GM19099 (cell line): Measurements from ENCODE around the gene EPN2.
"Not testable (repeated sequence)": the region's sequence is repeated elsewhere in the genome, so short reads cannot be mapped to it uniquely, and the experiment has no call there.

ENCODE experiments used
- POLR2A ChIP-seq: IDR thresholded peaks from 3 replicates; pipeline ENCODE4 v1.6.1; 2011; ENCODE audit warnings: low read depth; ENCODE audit not compliant: insufficient read length; ENCODE audit errors: extremely low read depth

Gene EPN2

DNA sequence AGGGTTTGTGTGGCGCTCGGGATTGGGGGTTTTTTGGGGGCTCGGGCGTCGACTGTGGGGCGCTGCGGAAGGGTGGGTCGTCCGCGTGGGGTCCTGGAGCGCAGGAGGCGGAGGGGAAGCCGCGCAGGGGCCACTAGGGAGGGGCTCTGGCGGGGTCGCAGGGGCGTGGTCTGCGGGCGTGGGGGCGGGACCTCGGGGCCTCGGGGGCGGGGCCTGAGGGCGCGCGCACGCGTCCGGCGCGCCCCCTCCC lies at the start of gene EPN2:
Gene EPN2, plus strand, starts transcription at position 228 of the 250 bp plus-strand sequence. CDS start 45,754 bp downstream, outside the sequence.
- TF ChIP-seq POLR2A, result not testable (repeated sequence)

DNA sequence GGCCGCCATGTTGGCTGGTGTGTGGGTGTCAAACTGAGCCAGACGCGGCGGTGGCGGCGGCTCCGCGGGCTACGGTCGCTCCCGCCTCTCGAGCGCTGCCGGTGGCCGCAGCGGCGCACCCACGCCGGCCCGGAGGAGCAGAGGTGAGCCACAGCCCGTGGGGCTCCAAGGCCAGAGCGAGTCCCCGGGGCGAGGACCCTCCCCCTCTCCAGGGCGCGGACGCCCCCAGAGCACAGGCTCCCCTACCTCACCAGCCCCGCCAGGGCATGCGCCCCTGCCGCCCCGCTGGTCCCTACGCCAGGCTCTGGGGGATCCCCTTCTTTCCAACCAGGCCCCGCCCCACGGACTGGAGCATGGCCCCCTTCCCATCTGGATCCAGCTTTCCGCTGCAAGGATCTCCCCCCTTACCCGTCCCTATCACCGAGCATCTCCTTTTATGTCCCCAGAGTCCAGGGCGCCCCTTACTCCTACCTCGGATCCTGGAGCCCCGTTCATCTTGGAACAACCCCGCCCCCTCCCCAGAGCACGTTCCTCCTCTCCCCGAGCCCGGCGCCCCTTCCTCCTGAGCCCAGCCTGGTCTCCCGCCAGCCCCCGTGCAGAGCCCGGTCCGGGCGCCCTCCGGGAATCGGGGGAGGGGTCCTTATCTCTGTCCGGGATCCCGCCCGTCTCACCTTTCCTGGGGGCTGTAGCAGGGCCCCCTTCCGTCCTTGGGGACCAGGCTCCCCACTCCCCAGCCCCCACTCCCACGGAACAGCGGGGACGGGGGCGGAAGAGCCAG lies 412 bp downstream of the EPN2 start:
- peak; percentile 45 for TF ChIP-seq POLR2A

DNA sequence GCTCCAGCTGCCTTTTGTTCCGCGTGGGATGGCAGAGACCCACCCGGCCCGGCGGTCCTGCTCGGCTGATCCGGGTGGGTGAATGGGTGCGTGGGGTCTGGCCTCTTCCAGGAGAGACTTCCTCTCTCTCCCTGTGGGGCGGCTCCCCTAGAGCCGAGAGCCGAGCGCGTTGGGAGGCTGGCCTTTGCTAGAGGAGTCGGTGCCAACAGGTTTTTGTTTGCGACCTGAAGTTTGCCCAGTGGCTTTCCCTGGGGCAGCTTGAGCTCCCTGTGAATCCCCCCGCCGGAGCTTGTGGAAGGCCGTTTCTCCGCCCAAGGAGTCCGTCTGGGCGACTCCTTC lies 970 bp downstream of the EPN2 start:
- no peak for TF ChIP-seq POLR2A

DNA sequence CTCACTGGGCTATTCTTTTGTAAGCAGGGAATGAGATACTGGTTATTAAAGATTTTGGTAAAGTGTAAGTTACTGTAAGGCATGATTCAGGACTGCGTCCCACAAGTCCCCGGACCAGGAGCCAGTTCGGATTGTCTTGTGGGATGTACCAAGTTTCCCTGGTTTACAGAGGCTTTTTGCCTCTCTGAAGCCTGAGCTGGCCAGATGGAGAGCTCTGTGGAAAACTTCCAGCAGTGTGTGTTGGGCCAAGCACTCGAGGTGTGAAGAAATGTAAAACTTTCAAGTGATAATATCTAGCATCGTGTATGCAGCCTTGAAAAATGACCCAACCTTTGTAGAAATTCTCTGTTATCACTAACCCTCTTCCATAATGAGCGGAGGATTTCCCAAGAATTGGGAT lies 2.4 kb downstream of the EPN2 start:
- no peak for TF ChIP-seq POLR2A

DNA sequence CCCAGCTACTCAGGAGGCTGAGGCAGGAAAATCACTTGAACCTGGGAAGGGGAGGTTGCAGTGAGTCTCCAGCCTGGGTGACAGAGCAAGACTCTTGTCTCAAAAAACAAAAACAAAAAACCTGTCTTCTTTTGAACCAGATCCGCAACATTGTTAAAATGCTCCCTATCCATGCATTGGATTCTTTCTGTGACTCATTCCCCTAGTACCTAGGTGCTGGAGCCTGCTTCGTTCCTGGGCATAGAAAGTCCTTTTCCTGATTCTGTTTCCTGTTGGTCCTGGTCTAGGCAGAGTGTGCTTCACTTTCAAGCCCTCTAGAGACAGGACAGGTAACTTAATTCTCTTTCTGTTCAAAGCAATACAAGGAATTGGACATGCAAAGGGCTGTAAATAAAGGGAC lies 5.2 kb downstream of the EPN2 start:
- no peak for TF ChIP-seq POLR2A

DNA sequence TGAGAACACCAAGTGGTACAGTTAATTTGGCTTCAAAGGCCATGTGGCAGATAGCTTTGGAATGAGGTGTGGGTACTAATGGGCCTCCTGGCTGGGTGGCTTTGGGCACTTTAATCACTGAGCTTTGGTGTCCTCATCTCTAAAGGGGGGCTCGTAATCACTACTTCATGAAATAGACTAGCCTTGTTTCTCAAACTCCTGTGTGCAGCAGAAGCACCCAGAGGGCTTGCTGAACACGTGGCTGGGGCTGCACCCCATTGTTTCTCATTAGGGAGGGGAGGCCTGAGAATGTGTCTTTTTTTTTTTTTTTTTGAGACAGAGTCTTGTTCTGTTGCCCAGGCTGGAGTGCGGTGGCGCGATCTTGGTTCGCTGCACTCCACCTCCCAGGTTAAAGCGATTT lies 5.8 kb downstream of the EPN2 start:
- no peak for TF ChIP-seq POLR2A

DNA sequence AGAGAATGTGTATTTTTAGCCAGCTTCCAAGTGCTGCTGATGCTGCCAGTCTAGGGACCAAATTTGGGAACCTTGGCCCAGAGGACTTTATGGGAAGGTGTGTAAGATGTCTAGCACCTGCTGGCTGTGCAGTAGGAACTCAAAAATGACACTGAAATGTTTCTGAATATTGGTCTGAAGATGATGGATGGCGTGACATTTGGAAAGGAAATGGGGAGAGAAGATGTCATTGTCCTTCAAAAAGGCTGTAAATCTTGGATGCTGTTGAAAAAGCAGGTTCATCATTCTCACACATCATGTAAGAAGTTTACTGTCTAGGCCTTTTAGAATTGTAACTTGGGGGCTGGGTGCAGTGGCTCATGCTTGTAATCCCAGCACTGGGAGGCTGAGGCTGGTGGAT lies 6.7 kb downstream of the EPN2 start:
- TF ChIP-seq POLR2A, result no peak

DNA sequence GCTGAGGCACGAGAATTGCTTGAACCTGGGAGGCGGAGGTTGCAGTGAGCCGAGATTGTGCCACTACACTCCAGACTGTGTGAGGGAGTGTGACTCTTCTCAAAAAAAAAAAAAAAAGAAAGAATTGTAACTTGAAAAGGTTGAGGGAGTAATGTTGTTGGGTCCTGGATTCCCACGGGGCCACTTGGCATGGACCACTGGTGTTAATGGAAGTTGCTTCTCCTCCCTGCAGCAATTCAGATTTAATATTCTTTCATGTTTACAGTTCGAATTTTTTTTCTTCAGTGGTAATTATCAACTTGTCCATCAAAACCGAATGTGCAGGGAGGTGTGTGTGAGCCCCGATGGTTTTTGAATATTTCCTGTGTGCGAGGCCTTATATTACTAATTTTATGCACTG lies 7.2 kb downstream of the EPN2 start:
- TF ChIP-seq POLR2A, result no peak

DNA sequence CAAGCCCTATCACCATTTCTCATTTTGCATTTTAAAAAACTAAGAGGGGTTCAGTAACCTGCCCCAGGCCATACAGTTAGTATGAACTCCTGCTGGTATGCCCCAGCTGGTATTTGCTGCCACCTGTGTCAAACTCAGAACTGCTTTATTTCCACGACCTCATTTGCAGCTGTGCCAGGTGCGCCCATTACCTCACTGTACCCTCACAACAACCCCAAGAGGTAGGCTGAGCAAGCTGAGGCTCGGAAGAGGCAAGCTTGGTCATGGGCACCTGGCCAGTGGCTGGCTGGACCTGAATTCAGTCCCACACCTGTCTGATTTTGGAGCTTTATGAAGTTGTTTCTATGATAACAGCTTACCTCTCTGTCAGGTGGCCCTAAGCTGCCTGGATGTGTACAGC lies 7.6 kb downstream of the EPN2 start:
- no peak for TF ChIP-seq POLR2A

DNA sequence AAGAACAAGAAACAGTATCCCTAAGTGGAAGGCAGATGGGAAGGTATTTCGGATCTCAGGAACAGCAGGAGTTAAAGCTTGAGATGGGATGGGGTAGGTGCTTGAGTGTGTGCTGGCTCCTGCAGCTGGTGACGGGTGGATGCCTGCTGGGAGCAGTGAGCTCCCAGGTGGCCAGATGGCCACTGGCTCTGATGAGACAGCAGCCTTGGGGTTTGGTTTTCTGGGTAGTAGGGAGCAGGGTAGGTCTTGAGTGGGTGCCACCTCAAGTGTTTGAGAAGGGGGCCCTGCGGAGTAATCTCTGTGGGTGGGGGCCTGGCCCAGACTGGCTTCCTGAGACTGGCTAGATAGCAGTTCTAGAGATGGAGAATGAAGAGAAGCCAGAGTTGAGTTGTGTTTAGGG lies 10.3 kb downstream of the EPN2 start:
- TF ChIP-seq POLR2A, result no peak

DNA sequence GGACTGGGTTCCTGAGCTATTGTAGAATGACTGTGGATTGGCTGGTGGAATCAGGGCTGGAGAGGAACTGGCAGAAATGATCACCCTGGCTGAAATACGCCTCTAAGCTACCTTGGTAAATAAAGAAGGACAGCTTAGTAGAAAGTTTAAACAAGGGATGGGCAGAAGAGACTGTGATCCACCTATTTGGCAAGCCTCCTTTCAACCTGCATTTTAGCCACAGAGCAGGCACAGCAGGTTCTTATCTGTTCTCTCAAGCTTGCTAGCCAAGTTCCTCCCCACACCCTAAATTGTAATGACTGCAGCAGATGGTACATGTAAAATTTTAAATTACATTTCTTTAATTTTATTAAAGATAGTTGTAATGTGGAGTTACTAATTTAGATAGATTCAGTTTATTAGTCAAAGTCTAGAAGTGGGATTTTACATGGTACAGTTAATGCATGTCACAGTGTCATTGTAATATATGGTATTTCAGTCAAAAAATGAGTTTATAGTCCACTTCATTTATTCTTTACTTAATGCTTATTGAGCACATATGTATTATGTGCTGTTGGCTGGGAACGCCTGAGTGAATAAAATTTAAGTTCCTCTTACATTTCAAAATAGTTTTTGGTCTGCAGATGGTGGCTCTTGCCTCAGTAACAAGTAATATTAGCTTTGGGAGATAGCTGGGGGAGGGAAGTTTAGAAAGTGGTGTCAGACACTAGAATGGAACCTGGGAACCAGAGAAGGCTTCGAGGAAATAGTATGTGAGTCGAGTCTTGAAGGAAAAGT lies 11.2 kb downstream of the EPN2 start:
- no peak for TF ChIP-seq POLR2A

DNA sequence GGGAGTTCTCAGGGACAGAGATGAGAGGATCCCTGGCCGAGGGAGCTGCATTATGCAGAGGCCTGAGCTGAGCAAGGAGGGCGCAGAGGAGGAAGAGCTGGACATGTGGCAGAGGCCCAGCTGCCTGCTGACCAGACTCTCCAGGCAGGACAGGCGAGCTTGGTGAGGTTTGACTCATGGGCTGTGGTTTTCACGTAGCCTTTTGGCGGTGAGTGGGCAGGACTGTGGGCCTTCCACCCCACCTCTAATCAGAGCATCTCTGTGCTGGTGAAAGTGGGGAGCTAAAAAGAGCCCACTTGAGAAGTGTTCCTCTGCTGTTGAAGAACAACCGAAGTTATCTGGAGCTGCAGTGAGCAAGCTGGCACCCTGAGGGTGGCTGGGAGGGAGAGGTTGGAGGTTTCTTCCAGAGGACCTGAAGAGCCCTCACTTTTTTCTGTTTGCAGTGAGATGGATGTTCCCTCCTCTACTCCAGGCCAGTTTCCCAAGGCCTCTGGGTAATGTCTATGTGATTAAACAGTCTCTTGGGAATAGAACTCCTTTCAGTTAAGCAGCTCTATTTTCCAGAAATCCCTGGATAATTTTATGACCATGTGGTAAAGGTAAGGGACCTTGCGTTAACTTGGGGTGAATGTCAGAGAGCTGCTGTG lies 11.9 kb downstream of the EPN2 start:
- TF ChIP-seq POLR2A, result no peak

DNA sequence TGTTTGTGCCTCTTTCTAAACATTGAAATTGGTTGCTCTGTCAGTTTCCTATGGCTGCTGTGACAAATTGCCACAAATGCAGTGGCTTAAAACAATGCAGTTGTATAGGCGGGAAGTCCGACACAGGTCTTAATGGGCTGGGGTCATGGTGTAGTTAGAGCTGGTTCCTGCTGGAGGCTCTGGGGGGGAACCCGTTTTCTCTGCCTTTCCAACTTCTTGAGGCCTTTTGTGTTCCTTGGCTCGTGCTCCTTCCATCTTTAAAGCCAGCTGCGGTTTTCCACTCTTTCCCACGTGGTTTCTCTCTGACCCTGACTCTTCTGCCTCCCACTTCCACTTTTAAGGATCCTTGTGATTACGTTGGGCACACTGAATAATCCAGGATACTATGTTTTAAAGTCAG lies 12.5 kb downstream of the EPN2 start:
- TF ChIP-seq POLR2A, result no peak

DNA sequence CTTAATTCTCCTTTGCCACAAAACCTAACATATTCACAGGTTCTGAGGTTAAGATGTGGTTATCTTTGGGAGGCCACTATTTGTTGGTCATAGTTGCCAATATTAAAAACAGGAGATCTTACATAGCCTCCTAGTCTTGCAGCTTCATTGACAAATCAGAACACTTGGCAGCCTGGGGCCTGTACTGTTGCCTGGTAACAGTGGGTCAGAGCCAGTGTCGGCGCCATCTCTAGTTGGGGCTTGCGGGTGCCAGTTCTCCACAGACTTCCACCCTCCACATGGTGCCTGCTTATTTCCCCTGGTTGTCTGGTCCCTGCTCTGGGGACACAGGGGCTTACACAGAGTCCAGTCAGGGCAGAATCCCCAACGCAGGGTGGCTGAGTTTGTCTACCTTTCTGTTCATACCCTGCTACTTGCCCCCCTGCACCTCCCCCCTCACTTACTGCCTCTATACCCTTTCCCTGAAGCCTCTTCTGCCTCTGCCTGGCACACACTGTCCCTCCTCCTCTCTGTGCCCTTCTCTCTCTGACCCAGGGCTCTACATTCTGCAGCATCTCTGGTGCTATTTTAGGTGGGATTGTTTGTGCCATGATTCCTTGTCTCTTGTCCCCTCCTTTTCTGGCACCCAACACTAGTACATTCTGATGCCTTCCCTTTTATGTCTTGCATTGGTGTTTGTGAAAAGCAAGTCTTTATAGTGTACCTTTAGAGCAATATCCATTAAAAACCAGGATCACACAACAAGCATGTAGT lies 13.4 kb downstream of the EPN2 start:
- no peak for TF ChIP-seq POLR2A

DNA sequence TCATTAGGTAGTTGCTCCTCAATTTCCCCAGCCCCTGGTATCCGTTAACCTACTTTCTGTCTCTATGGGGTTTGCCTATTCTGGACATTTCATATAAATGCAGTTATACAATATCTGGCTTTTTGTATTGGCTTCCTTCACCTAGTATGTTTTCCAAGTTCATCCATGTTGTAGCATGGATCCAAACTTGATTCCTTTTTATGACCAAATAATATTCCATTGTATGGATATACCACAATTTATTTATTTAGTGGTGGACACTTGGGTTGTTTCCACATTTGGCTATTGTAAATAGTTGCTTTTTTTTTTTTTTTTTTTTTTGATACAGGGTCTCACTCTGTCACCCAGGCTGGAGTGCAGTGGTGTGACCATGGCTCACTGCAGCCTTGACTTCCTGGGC lies 15.9 kb downstream of the EPN2 start:
- TF ChIP-seq POLR2A, result no peak
